ENCODE results near the gene PTPRZ1. TPM values are rescaled to one million over a fixed set of nuclear protein-coding genes. Genes with fewer than 3 reads are reported as not detected.

Gene PTPRZ1
- total RNA-seq, 6 experiments from 2014 or later: 0.07 to 0.13 TPM; not detected in 4

DNA sequence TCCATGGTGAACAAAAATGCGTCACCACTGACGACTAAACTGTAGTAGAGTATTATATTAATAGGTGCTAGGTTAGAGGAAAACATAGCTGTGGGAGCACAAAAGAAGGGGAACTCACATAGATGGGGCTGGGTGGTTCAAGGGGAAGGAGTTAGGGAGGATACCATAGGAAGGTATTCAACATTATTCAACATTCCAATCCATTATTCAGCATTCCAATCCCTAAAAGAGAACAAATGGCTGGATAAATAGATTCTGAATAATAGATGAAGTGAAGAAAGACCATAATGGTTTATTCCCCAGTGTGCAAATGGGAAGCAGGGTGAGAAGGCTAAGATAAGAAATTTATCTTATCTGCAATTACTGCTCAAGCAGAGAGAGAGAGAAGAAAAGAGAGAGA lies 209.7 kb downstream of the PTPRZ1 start:
- TF ChIP-seq, protein P1, sequence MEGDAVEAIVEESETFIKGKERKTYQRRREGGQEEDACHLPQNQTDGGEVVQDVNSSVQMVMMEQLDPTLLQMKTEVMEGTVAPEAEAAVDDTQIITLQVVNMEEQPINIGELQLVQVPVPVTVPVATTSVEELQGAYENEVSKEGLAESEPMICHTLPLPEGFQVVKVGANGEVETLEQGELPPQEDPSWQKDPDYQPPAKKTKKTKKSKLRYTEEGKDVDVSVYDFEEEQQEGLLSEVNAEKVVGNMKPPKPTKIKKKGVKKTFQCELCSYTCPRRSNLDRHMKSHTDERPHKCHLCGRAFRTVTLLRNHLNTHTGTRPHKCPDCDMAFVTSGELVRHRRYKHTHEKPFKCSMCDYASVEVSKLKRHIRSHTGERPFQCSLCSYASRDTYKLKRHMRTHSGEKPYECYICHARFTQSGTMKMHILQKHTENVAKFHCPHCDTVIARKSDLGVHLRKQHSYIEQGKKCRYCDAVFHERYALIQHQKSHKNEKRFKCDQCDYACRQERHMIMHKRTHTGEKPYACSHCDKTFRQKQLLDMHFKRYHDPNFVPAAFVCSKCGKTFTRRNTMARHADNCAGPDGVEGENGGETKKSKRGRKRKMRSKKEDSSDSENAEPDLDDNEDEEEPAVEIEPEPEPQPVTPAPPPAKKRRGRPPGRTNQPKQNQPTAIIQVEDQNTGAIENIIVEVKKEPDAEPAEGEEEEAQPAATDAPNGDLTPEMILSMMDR (IDR thresholded peaks at IDR 0.05): no peak
- Mint-ChIP-seq H3K36me3 (ENCODE audit: low read depth) (peaks cover 11% of the 10 kb centered on the region; the same call in 1 of the 2 replicates), H3K4me3 (no peak overlapping the region), H3K27me3 (ENCODE audit: insufficient read depth) (no peaks in the 10 kb centered on the region), H3K4me1 (ENCODE audit: low read depth) (peaks cover 6% of the 10 kb centered on the region; the same call in 1 of the 2 replicates), H3K27ac (no peak overlapping the region), H3K9me3 (no peaks in the 10 kb centered on the region)
- DNase-seq: no peak

DNA sequence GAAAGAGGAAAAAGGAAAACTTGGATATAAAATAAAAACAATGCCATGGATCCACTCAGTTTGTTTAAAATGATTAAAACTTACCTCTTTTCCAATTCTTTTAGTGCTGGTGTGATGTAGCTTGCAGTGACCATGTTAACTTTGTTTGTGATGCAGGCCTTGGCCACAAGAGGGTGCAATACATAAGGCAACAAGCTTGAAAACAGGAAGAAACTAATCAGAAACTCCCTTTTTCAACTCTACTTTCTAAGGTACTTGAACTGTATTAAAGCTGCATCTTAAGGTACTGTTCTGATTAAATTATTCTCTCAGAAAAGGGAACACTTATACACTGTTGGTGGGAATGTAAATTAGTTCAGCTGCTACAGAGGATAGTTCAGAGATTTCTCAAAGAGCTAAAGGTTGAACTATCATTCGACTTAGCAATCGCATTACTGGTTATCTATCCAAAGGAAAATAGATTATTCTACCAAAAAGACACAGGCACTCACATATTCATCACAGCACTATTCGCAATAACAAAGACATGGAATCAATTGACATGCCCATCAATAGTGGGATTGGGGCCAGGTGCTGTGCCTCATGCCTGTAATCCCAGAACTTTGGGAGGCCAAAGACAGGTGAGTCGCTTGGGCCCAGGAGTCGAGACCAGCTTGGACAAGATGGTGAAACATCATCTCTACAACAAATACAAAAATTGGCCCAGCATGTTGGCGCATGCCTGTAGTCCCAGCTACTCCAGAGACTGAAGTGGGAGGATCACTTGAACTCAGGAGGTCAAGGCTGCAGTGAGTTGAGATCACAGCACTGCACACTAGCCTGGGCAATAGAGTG lies 220.2 kb downstream of the PTPRZ1 start:
- Mint-ChIP-seq H3K36me3 (ENCODE audit: low read depth) (no peaks in the 10 kb centered on the region), H3K27me3 (ENCODE audit: insufficient read depth) (no peaks in the 10 kb centered on the region; the same call in 1 of the 2 replicates), H3K4me3 (no peak overlapping the region), H3K4me1 (ENCODE audit: low read depth) (no peaks in the 10 kb centered on the region), H3K9me3 (no peaks in the 10 kb centered on the region), H3K27ac (no peak overlapping the region)
- TF ChIP-seq, protein P1 (IDR thresholded peaks at IDR 0.05): peak; percentile 95
- DNase-seq: peak; percentile 74

DNA sequence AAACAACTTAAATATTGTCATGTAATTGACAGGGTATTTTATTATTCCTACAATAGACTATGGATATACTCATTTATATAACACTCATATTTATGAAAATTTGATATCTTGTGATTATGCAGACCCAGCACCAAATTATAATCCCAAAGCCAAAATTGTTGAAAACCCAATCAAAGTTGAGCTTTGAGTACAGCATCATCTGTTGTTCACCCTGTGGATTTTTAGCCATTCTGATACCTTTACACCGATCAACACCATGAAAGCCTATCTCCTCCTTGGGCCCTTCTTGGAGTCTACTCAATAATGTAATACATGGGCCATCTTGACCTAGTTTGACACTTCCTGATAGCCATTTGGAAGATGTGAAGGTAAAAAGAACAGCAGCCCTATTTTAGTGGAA lies 221.6 kb downstream of the PTPRZ1 start:
- H3K36me3 Mint-ChIP-seq (ENCODE audit: low read depth): no peaks in the 10 kb centered on the region
- TF ChIP-seq, protein P1 (IDR thresholded peaks at IDR 0.05): no peak
- H3K27me3 Mint-ChIP-seq (ENCODE audit: insufficient read depth): no peaks in the 10 kb centered on the region; the same call in 1 of the 2 replicates
- no peaks in the 10 kb centered on the region for H3K4me1 Mint-ChIP-seq (ENCODE audit: low read depth)
- no peak for DNase-seq
- no peaks in the 10 kb centered on the region for H3K9me3 Mint-ChIP-seq
- no peak overlapping the region for H3K4me3 Mint-ChIP-seq
- no peak overlapping the region for H3K27ac Mint-ChIP-seq

DNA sequence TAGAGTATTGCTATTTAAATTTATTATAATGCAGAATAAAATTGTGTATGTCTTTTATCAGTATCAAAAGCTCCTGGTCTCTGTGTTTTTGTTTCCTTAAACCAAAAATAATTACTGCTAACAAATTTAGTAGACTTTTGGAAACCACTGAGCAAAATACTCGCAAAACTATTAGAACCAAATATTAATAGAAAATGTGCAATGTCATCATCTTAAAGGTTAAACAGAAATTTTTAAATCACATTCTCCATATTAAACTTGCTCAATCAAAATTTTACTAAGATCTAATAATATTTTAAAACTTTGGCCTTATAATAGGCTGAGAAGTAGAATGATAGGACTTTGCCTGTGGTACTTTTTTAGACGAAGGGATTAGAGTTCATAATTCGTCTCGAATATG lies 222.7 kb downstream of the PTPRZ1 start:
- Mint-ChIP-seq H3K27ac (no peak overlapping the region), H3K4me1 (ENCODE audit: low read depth) (no peaks in the 10 kb centered on the region), H3K36me3 (ENCODE audit: low read depth) (no peaks in the 10 kb centered on the region), H3K9me3 (no peaks in the 10 kb centered on the region), H3K4me3 (no peak overlapping the region), H3K27me3 (ENCODE audit: insufficient read depth) (no peaks in the 10 kb centered on the region; the same call in 1 of the 2 replicates)
- TF ChIP-seq, protein P1 (IDR thresholded peaks at IDR 0.05): no peak
- no peak for DNase-seq

DNA sequence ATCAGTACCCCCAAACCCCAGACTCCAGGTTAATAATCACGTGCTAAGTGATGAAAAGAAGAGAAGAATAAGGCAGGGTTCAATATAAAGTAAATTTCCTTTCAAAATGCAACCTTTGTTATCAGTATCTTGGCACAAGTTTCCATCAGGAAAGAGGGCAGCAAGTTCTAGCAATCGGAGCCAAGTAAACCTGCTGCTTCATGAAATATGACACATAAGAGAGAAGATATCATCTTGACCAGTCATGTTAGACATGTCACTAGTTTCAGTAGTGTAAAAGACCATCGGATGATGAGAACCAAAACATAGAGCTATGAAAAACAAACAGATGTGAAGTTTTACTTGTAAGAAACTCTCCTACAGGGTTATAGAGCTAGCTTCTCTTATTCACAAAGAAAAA lies 227.1 kb downstream of the PTPRZ1 start:
- Mint-ChIP-seq H3K36me3 (ENCODE audit: low read depth) (peaks cover 24% of the 10 kb centered on the region), H3K4me1 (ENCODE audit: low read depth) (no peaks in the 10 kb centered on the region), H3K27ac (no peak overlapping the region), H3K4me3 (no peak overlapping the region), H3K27me3 (ENCODE audit: insufficient read depth) (no peaks in the 10 kb centered on the region), H3K9me3 (peaks cover 7% of the 10 kb centered on the region)
- TF ChIP-seq, protein P1 (IDR thresholded peaks at IDR 0.05): no peak
- DNase-seq: no peak

Measured in HFFc6 (cell line).